Uterus (tissue), 2 donors: ENCODE results near the gene SCTR.

Experiments
- CTCF ChIP-seq, 4 experiments: fragments of 200-600 bp in 2 of 4; fragments of 450-650 bp in 2 of 4; sonication (generic) in 2 of 4; IDR thresholded peaks; one replicate each; pipeline ENCODE4 v1.5.1; 2016 to 2019; ENCODE audit warnings: antibody characterized with exemption in 4 of 4, mild to moderate bottlenecking in 2 of 4, moderate library complexity in 1 of 4
- POLR2A ChIP-seq, 2 donors: fragments of 450-650 bp; IDR thresholded peaks; one replicate each; pipeline ENCODE4 v1.6.1; 2016; ENCODE audit warnings: antibody characterized with exemption in 2 of 2, mild to moderate bottlenecking in 1 of 2, moderate library complexity in 1 of 2

- no peak for TF ChIP-seq CTCF (IDR thresholded peaks at IDR 0.05)
- no peak for TF ChIP-seq POLR2A (IDR thresholded peaks at IDR 0.05)
Measured at GRCh38 chr2:119465687-119466086, 58.6 kb downstream of the SCTR start.
